Measurements from ENCODE around the gene MRPL4. TPM values are rescaled to one million over a fixed set of nuclear protein-coding genes. Genes with fewer than 3 reads are reported as not detected.
"Not testable (repeated sequence)": the region's sequence is repeated elsewhere in the genome, so short reads cannot be mapped to it uniquely, and the experiment has no call there.

Gene MRPL4
- total RNA-seq, 1 experiment from 2014 or later, result 201 TPM

- DNase-seq (ENCODE audit: low spot score), result peak; percentile 15
Observed at GRCh38 chr19:10260141-10260584, 8.1 kb downstream of the MRPL4 start.

GRCh38 chr19:10262771-10263170 is 10.8 kb downstream of the MRPL4 start:
- DNase-seq (ENCODE audit: low spot score), result no peak

GRCh38 chr19:10266706-10267105 is 14.7 kb downstream of the MRPL4 start:
- no peak for DNase-seq (ENCODE audit: low spot score)

- no peak for DNase-seq (ENCODE audit: low spot score)
Observed at GRCh38 chr19:10268071-10268470, 16.1 kb downstream of the MRPL4 start.

GRCh38 chr19:10269333-10270179 is 17.5 kb downstream of the MRPL4 start:
- DNase-seq (ENCODE audit: low spot score), result peak; percentile 60

- DNase-seq (ENCODE audit: low spot score), result no peak
Observed at GRCh38 chr19:10270180-10270615, 18.2 kb downstream of the MRPL4 start.

- DNase-seq (ENCODE audit: low spot score), result peak; percentile 47
Observed at GRCh38 chr19:10270616-10271394, 18.8 kb downstream of the MRPL4 start, which contains the start of gene ICAM1. Gene ICAM1, plus strand, starts transcription at chr19:10271120. Its CDS starts 40 bp downstream, at chr19:10271160.

GRCh38 chr19:10271543-10272086 is 19.6 kb downstream of the MRPL4 start:
- DNase-seq (ENCODE audit: low spot score), result no peak

- DNase-seq (ENCODE audit: low spot score), result no peak
Observed at GRCh38 chr19:10274589-10274988, 22.6 kb downstream of the MRPL4 start.

GRCh38 chr19:10277795-10278589 is 26.0 kb downstream of the MRPL4 start:
- DNase-seq (ENCODE audit: low spot score), result no peak

- DNase-seq (ENCODE audit: low spot score), result no peak
Observed at GRCh38 chr19:10278935-10279334, 26.9 kb downstream of the MRPL4 start.

- DNase-seq (ENCODE audit: low spot score), result no peak
Observed at GRCh38 chr19:10279737-10280442, 27.9 kb downstream of the MRPL4 start.

- not testable (repeated sequence) for DNase-seq (ENCODE audit: low spot score)
Observed at GRCh38 chr19:10282043-10282442, 30.0 kb downstream of the MRPL4 start.

GRCh38 chr19:10283301-10284064 is 31.5 kb downstream of the MRPL4 start:
- no peak for DNase-seq (ENCODE audit: low spot score)

GRCh38 chr19:10284065-10284959 is 32.3 kb downstream of the MRPL4 start:
- DNase-seq (ENCODE audit: low spot score), result no peak

GRCh38 chr19:10284960-10285278 is 32.9 kb downstream of the MRPL4 start:
- DNase-seq (ENCODE audit: low spot score), result no peak

- no peak for DNase-seq (ENCODE audit: low spot score)
Observed at GRCh38 chr19:10285393-10285792, 33.4 kb downstream of the MRPL4 start.

- no peak for DNase-seq (ENCODE audit: low spot score)
Observed at GRCh38 chr19:10286803-10287737, 35.1 kb downstream of the MRPL4 start, which contains the start of gene ICAM4. Gene ICAM4, plus strand, starts transcription at chr19:10286955. Its CDS starts 58 bp downstream, at chr19:10287013.
